HepG2 (cell line): ENCODE measurements around the gene RNF5. TPM values are rescaled to one million over a fixed set of nuclear protein-coding genes. Genes with fewer than 3 reads are reported as not detected.

ENCODE experiments used
- CENPX ChIP-seq: sonication (generic); formaldehyde crosslinking; IDR thresholded peaks from 2 replicates; pipeline ENCODE4 v1.9.0; 2021; ENCODE audit warnings: mild to moderate bottlenecking, missing genetic modification reagents, moderate library complexity
- DMAP1 ChIP-seq: IDR thresholded peaks from 2 replicates; pipeline ENCODE4 v1.6.1; 2016
- E2F5 ChIP-seq: sonication (generic); formaldehyde crosslinking; conservative IDR thresholded peaks from 2 replicates; pipeline ENCODE4 v1.4.0; 2020; ENCODE audit warnings: missing genetic modification reagents
- HNF4G ChIP-seq, 2 experiments: sonication (generic) in 1 of 2; formaldehyde crosslinking in 1 of 2; IDR thresholded peaks; 2 replicates each; pipeline versions ENCODE4 v1.4.0 to v1.6.1; 2011 to 2020; ENCODE audit warnings: borderline replicate concordance in 2 of 2, low read depth in 2 of 2, mild to moderate bottlenecking in 2 of 2, low read length in 1 of 2, missing genetic modification reagents in 1 of 2, moderate library complexity in 1 of 2
- SP140L ChIP-seq: sonication (generic); formaldehyde crosslinking; IDR thresholded peaks from 2 replicates; pipeline ENCODE4 v1.4.0; 2020; ENCODE audit warnings: missing genetic modification reagents, borderline replicate concordance
- SUZ12 ChIP-seq: fragments of 150-350 bp; IDR thresholded peaks from 2 replicates; pipeline ENCODE4 v1.6.1; 2014; ENCODE audit warnings: low read depth, low read length
- TCF7L2 ChIP-seq: IDR thresholded peaks from 2 replicates; pipeline ENCODE4 v1.6.1; 2011; ENCODE audit warnings: mild to moderate bottlenecking, low read depth, low read length, moderate library complexity
- TSC22D2 ChIP-seq: sonication (generic); formaldehyde crosslinking; IDR thresholded peaks from 2 replicates; pipeline ENCODE4 v1.5.1; 2020; ENCODE audit warnings: missing genetic modification reagents, mild to moderate bottlenecking, borderline replicate concordance
- ZMYM4 ChIP-seq: sonication (generic); formaldehyde crosslinking; IDR thresholded peaks from 2 replicates; pipeline ENCODE4 v1.8.1; 2023; ENCODE audit warnings: mild to moderate bottlenecking, missing genetic modification reagents
- ZNF235 ChIP-seq: sonication (generic); formaldehyde crosslinking; IDR thresholded peaks from 2 replicates; pipeline ENCODE4 v1.8.1; 2023; ENCODE audit warnings: mild to moderate bottlenecking, missing genetic modification reagents, borderline replicate concordance
- ZNF430 ChIP-seq: sonication (generic); formaldehyde crosslinking; IDR thresholded peaks from 2 replicates; pipeline ENCODE4 v1.9.0; 2021; ENCODE audit warnings: mild to moderate bottlenecking, missing genetic modification reagents
- ZNF703 ChIP-seq: sonication (generic); formaldehyde crosslinking; IDR thresholded peaks from 2 replicates; pipeline ENCODE4 v1.5.1; 2020; ENCODE audit warnings: missing genetic modification reagents, mild to moderate bottlenecking, moderate library complexity, borderline replicate concordance
- polyA plus RNA-seq, 8 experiments: library from polyadenylated mRNA; depleted of rRNA in 3 of 8; stranded (reverse) in 7 of 8; unstranded in 1 of 8; fragments of >200 nt; fragmentation: Illumina TruSeq in 4 of 8; extraction: Trizol in 4 of 8; gene quantifications; 2 replicates each; pipeline versions ENCODE4 v1.2.1 to v1.2.3, GENCODE V29; 2011 to 2016; ENCODE audit warnings: low read depth in 4 of 8, missing spikeins in 1 of 8, mixed read lengths in 1 of 8; ENCODE audit not compliant: insufficient read depth in 1 of 8
- total RNA-seq, 5 experiments: library from RNA; depleted of rRNA; stranded (reverse); fragments of >200 nt; fragmentation: Illumina TruSeq; extraction: Trizol; gene quantifications; 2 replicates each; pipeline ENCODE4 v1.2.3, GENCODE V29; 2016; ENCODE audit warnings: low read depth in 1 of 5
- TF ChIP-seq, protein P1 (sequence below): IDR thresholded peaks from 2 replicates; pipeline ENCODE4 v1.6.1; 2016; ENCODE audit warnings: mild to moderate bottlenecking
- TF ChIP-seq, protein P2 (sequence below): sonication (generic); formaldehyde crosslinking; IDR thresholded peaks from 2 replicates; pipeline ENCODE4 v1.4.0; 2020; ENCODE audit warnings: low read depth, mild to moderate bottlenecking, missing genetic modification reagents
- TF ChIP-seq, protein P3 (sequence below): sonication (generic); formaldehyde crosslinking; IDR thresholded peaks from 2 replicates; pipeline ENCODE4 v1.4.0; 2020; ENCODE audit warnings: missing genetic modification reagents
- TF ChIP-seq, protein P4 (sequence below): sonication (generic); formaldehyde crosslinking; IDR thresholded peaks from 2 replicates; pipeline ENCODE4 v1.4.0; 2020; ENCODE audit warnings: missing genetic modification reagents

Gene RNF5
- total and polyA plus RNA-seq, 2 of the 13 experiments (the other 11 are each of a cell fraction or from before 2014, with no cell fraction given), result 98.0 to 131 TPM

DNA sequence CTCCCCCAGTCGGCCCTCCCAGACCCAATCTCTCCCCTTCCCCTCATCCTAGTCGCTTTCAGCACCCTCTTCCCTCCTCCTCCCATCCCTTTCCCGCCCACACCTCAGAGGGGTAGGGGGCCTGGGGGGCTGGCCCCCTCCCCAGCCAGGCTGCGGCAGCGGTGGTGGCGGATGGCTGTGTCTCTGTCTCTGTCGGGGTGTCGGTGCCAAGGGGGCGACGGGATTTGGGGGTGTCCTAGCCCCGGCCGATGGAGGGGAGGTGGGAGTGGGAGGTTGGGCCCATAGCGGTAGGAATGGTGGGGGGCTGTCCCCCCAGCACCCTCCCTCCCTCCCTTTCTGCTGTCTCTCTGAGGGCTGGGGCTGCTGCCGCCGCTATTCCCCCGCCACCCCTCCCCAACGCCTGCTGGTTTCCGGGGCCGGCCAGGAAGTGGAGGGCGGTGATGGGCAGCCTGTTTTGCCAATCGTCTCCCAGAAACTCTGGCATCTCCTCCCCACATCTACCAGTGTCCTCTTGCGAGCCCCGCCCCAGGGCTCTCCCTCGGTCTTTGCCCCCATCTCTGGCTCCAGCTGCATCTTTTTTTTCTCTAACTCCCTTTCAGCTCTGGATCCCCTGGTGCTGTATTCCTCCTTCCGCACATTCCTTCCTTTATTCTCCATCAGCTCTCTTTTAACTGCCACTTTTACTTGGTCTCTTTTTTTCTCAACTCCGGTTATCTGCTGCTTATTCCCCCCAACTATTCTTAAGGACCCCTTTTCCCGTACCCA lies 2.3 kb upstream of the RNF5 start, which contains the start of gene AGPAT1 (continued):
- TF ChIP-seq, protein P1, sequence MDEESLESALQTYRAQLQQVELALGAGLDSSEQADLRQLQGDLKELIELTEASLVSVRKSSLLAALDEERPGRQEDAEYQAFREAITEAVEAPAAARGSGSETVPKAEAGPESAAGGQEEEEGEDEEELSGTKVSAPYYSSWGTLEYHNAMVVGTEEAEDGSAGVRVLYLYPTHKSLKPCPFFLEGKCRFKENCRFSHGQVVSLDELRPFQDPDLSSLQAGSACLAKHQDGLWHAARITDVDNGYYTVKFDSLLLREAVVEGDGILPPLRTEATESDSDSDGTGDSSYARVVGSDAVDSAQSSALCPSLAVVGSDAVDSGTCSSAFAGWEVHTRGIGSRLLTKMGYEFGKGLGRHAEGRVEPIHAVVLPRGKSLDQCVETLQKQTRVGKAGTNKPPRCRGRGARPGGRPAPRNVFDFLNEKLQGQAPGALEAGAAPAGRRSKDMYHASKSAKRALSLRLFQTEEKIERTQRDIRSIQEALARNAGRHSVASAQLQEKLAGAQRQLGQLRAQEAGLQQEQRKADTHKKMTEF (CRISPR knock-in tag), result peak; percentile 53
- TF ChIP-seq ZMYM4 (CRISPR knock-in tag) (no peak; the same call in 1 of the 2 replicates), E2F5 (CRISPR knock-in tag) (no peak), DMAP1 (CRISPR knock-in tag) (peak; percentile 49; the same call in 1 of the 2 replicates), ZNF430 (CRISPR knock-in tag) (peak; percentile 70), TSC22D2 (CRISPR knock-in tag) (no peak), ZNF235 (CRISPR knock-in tag) (no peak), TCF7L2 (no peak), SUZ12 (no peak), HNF4G (IDR thresholded peaks at IDR 0.05; ENCODE audit: borderline replicate concordance, low read depth, low read length) (peak; percentile 90), HNF4G (CRISPR knock-in tag; IDR thresholded peaks at IDR 0.05; ENCODE audit: borderline replicate concordance, low read depth) (no peak), ZNF703 (CRISPR knock-in tag) (no peak), SP140L (CRISPR knock-in tag) (no peak), CENPX (CRISPR knock-in tag) (no peak)
- TF ChIP-seq, protein P2, sequence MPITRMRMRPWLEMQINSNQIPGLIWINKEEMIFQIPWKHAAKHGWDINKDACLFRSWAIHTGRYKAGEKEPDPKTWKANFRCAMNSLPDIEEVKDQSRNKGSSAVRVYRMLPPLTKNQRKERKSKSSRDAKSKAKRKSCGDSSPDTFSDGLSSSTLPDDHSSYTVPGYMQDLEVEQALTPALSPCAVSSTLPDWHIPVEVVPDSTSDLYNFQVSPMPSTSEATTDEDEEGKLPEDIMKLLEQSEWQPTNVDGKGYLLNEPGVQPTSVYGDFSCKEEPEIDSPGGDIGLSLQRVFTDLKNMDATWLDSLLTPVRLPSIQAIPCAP, result 0 out of 2 replicates have a peak, but pooled peaks have one; percentile 24
- TF ChIP-seq, protein P3, sequence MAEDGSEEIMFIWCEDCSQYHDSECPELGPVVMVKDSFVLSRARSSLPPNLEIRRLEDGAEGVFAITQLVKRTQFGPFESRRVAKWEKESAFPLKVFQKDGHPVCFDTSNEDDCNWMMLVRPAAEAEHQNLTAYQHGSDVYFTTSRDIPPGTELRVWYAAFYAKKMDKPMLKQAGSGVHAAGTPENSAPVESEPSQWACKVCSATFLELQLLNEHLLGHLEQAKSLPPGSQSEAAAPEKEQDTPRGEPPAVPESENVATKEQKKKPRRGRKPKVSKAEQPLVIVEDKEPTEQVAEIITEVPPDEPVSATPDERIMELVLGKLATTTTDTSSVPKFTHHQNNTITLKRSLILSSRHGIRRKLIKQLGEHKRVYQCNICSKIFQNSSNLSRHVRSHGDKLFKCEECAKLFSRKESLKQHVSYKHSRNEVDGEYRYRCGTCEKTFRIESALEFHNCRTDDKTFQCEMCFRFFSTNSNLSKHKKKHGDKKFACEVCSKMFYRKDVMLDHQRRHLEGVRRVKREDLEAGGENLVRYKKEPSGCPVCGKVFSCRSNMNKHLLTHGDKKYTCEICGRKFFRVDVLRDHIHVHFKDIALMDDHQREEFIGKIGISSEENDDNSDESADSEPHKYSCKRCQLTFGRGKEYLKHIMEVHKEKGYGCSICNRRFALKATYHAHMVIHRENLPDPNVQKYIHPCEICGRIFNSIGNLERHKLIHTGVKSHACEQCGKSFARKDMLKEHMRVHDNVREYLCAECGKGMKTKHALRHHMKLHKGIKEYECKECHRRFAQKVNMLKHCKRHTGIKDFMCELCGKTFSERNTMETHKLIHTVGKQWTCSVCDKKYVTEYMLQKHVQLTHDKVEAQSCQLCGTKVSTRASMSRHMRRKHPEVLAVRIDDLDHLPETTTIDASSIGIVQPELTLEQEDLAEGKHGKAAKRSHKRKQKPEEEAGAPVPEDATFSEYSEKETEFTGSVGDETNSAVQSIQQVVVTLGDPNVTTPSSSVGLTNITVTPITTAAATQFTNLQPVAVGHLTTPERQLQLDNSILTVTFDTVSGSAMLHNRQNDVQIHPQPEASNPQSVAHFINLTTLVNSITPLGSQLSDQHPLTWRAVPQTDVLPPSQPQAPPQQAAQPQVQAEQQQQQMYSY (CRISPR knock-in tag), result no peak
- TF ChIP-seq, protein P4, sequence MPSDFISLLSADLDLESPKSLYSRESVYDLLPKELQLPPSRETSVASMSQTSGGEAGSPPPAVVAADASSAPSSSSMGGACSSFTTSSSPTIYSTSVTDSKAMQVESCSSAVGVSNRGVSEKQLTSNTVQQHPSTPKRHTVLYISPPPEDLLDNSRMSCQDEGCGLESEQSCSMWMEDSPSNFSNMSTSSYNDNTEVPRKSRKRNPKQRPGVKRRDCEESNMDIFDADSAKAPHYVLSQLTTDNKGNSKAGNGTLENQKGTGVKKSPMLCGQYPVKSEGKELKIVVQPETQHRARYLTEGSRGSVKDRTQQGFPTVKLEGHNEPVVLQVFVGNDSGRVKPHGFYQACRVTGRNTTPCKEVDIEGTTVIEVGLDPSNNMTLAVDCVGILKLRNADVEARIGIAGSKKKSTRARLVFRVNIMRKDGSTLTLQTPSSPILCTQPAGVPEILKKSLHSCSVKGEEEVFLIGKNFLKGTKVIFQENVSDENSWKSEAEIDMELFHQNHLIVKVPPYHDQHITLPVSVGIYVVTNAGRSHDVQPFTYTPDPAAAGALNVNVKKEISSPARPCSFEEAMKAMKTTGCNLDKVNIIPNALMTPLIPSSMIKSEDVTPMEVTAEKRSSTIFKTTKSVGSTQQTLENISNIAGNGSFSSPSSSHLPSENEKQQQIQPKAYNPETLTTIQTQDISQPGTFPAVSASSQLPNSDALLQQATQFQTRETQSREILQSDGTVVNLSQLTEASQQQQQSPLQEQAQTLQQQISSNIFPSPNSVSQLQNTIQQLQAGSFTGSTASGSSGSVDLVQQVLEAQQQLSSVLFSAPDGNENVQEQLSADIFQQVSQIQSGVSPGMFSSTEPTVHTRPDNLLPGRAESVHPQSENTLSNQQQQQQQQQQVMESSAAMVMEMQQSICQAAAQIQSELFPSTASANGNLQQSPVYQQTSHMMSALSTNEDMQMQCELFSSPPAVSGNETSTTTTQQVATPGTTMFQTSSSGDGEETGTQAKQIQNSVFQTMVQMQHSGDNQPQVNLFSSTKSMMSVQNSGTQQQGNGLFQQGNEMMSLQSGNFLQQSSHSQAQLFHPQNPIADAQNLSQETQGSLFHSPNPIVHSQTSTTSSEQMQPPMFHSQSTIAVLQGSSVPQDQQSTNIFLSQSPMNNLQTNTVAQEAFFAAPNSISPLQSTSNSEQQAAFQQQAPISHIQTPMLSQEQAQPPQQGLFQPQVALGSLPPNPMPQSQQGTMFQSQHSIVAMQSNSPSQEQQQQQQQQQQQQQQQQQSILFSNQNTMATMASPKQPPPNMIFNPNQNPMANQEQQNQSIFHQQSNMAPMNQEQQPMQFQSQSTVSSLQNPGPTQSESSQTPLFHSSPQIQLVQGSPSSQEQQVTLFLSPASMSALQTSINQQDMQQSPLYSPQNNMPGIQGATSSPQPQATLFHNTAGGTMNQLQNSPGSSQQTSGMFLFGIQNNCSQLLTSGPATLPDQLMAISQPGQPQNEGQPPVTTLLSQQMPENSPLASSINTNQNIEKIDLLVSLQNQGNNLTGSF (CRISPR knock-in tag), result no peak
